ENCODE data around the gene GPR152. TPM values are rescaled to one million over a fixed set of nuclear protein-coding genes. Genes with fewer than 3 reads are reported as not detected.
A peak's percentile ranks its signal among the peaks of the same experiment; 100 is the strongest.

The GPR152 gene
- total RNA-seq, 1 donor from 2014 or later = not detected

- H3K36me3 ChIP-seq (ENCODE audit: insufficient read depth, low read length) = no peaks in the 10 kb centered on the region
- Mint-ChIP-seq H3K27me3 (ENCODE audit: low read depth, unreplicated experiment) (peaks cover 27% of the 10 kb centered on the region), H3K9me3 (ENCODE audit: unreplicated experiment) (no peaks in the 10 kb centered on the region), H3K27ac (ENCODE audit: unreplicated experiment) (no peak within 1 kb of the TSS), H3K4me1 (ENCODE audit: low read depth, unreplicated experiment) (peaks cover 4% of the 10 kb centered on the region), H3K36me3 (ENCODE audit: low read depth, unreplicated experiment) (peaks cover 2% of the 10 kb centered on the region), H3K4me3 (ENCODE audit: unreplicated experiment) (peak within 1 kb of the TSS; percentile 52)
- DNase-seq (ENCODE audit: low read depth) (no peak), FAIRE-seq (no peak)
- peak within 1 kb of the TSS; percentile 47 for H2AFZ ChIP-seq (ENCODE audit: low read depth, low read length)
- H3K4me1 ChIP-seq (ENCODE audit: insufficient read depth, low read length) = peaks cover 8% of the 10 kb centered on the region
- no peak for TF ChIP-seq EZH2 (IDR thresholded peaks at IDR 0.05; ENCODE audit: insufficient read depth, low read length)
- TF ChIP-seq CTCF (IDR thresholded peaks at IDR 0.05; ENCODE audit: insufficient read depth, low read depth, low read length) = no peak
- peak within 1 kb of the TSS; percentile 23 for H3K4me3 ChIP-seq (ENCODE audit: insufficient read depth, low read depth, low read length)
- no peaks in the 10 kb centered on the region for H3K9me3 ChIP-seq (ENCODE audit: insufficient read depth, low read depth, low read length)
- H4K20me1 ChIP-seq (ENCODE audit: insufficient read depth, low read length) = no peaks in the 10 kb centered on the region
- H3K79me2 ChIP-seq (ENCODE audit: insufficient read depth, low read length) = no peaks in the 10 kb centered on the region
- no peak within 1 kb of the TSS for H3K9ac ChIP-seq (ENCODE audit: low read length)
- peaks cover 15% of the 10 kb centered on the region for H3K27me3 ChIP-seq (ENCODE audit: insufficient read depth, low read length)
- no peak within 1 kb of the TSS for H3K27ac ChIP-seq (ENCODE audit: low read depth, low read length)
- peak within 1 kb of the TSS; percentile 50 for H3K4me2 ChIP-seq (ENCODE audit: low read length)
Measured at GRCh38 chr11:67415501-67416304, 36.8 kb downstream of the GPR152 start, which contains the start of gene CARNS1. CARNS1 (plus strand) TSS chr11:67415678; CDS start chr11:67416200, 522 bp downstream.

- Histone ChIP-seq H3K4me2 (ENCODE audit: low read length) (no peak overlapping the region), H3K9ac (ENCODE audit: low read length) (no peak overlapping the region), H3K4me3 (ENCODE audit: insufficient read depth, low read depth, low read length) (no peak overlapping the region), H3K79me2 (ENCODE audit: insufficient read depth, low read length) (no peaks in the 10 kb centered on the region), H3K4me1 (ENCODE audit: insufficient read depth, low read length) (peaks cover 4% of the 10 kb centered on the region), H3K27me3 (ENCODE audit: insufficient read depth, low read length) (peaks cover 21% of the 10 kb centered on the region), H4K20me1 (ENCODE audit: insufficient read depth, low read length) (no peaks in the 10 kb centered on the region), H3K9me3 (ENCODE audit: insufficient read depth, low read depth, low read length) (no peaks in the 10 kb centered on the region), H2AFZ (ENCODE audit: low read depth, low read length) (no peak overlapping the region), H3K36me3 (ENCODE audit: insufficient read depth, low read length) (no peaks in the 10 kb centered on the region), H3K27ac (ENCODE audit: low read depth, low read length) (no peak overlapping the region)
- TF ChIP-seq CTCF (IDR thresholded peaks at IDR 0.05; ENCODE audit: insufficient read depth, low read depth, low read length) (no peak), EZH2 (IDR thresholded peaks at IDR 0.05; ENCODE audit: insufficient read depth, low read length) (no peak)
- no peaks in the 10 kb centered on the region for H3K9me3 Mint-ChIP-seq (ENCODE audit: unreplicated experiment)
- FAIRE-seq (no peak), DNase-seq (ENCODE audit: low read depth) (no peak)
- H3K27ac Mint-ChIP-seq (ENCODE audit: unreplicated experiment) = no peak overlapping the region
- peaks cover 4% of the 10 kb centered on the region for H3K4me1 Mint-ChIP-seq (ENCODE audit: low read depth, unreplicated experiment)
- peaks cover 28% of the 10 kb centered on the region for H3K27me3 Mint-ChIP-seq (ENCODE audit: low read depth, unreplicated experiment)
- peaks cover 2% of the 10 kb centered on the region for H3K36me3 Mint-ChIP-seq (ENCODE audit: low read depth, unreplicated experiment)
- H3K4me3 Mint-ChIP-seq (ENCODE audit: unreplicated experiment) = peak overlapping the region; percentile 20
Measured at GRCh38 chr11:67413266-67413849, 39.2 kb downstream of the GPR152 start.
